Measurements from ENCODE around the gene SLC6A6. TPM values are rescaled to one million over a fixed set of nuclear protein-coding genes. Genes with fewer than 3 reads are reported as not detected.

The SLC6A6 gene
- total RNA-seq, 2 donors from 2014 or later, result 43.1 to 56.5 TPM

- Histone ChIP-seq H3K4me1 (ENCODE audit: control insufficient read depth, insufficient read depth, low read length) (no peaks in the 10 kb centered on the region), H3K4me3 (ENCODE audit: low read length) (no peak overlapping the region), H3K9me3 (ENCODE audit: control insufficient read depth, low read length) (no peaks in the 10 kb centered on the region), H3K27me3 (ENCODE audit: control insufficient read depth, insufficient read depth, low read length, poor library complexity, severe bottlenecking) (no peaks in the 10 kb centered on the region), H3K9ac (ENCODE audit: extremely low read depth, low read length, poor library complexity, severe bottlenecking) (no peak overlapping the region), H3K36me3 (ENCODE audit: control insufficient read depth, insufficient read depth, low read length) (no peaks in the 10 kb centered on the region), H3K27ac (ENCODE audit: low read depth, low read length) (no peak overlapping the region)
- TF ChIP-seq CTCF (conservative IDR thresholded peaks at IDR 0.05), result no peak
- Mint-ChIP-seq H3K4me3 (no peak overlapping the region), H3K36me3 (ENCODE audit: low read depth) (peaks cover 3% of the 10 kb centered on the region), H3K27ac (no peak overlapping the region), H3K4me1 (peaks cover 2% of the 10 kb centered on the region), H3K9me3 (no peaks in the 10 kb centered on the region), H3K27me3 (ENCODE audit: insufficient read depth) (peaks cover 3% of the 10 kb centered on the region)
- 90 to 92% methylated on average over 14 to 17 of the region's 17 CpGs for WGBS, 2 experiments (ENCODE audit: insufficient coverage in 1 of 2, insufficient read length in 1 of 2)
- no peak for DNase-seq
Observed at GRCh38 chr3:14494279-14494972, 92.0 kb downstream of the SLC6A6 start.

- Mint-ChIP-seq H3K27ac (no peak overlapping the region), H3K27me3 (ENCODE audit: insufficient read depth) (peaks cover 4% of the 10 kb centered on the region), H3K4me1 (peaks cover 2% of the 10 kb centered on the region), H3K9me3 (no peaks in the 10 kb centered on the region), H3K36me3 (ENCODE audit: low read depth) (peaks cover 1% of the 10 kb centered on the region), H3K4me3 (no peak overlapping the region)
- no peak for TF ChIP-seq CTCF (conservative IDR thresholded peaks at IDR 0.05)
- no peaks in the 10 kb centered on the region for H3K27me3 ChIP-seq (ENCODE audit: control insufficient read depth, insufficient read depth, low read length, poor library complexity, severe bottlenecking)
- H3K4me3 ChIP-seq (ENCODE audit: low read length), result no peak overlapping the region
- no peaks in the 10 kb centered on the region for H3K4me1 ChIP-seq (ENCODE audit: control insufficient read depth, insufficient read depth, low read length)
- H3K27ac ChIP-seq (ENCODE audit: low read depth, low read length), result no peak overlapping the region
- no peaks in the 10 kb centered on the region for H3K9me3 ChIP-seq (ENCODE audit: control insufficient read depth, low read length)
- no peaks in the 10 kb centered on the region for H3K36me3 ChIP-seq (ENCODE audit: control insufficient read depth, insufficient read depth, low read length)
- DNase-seq, result no peak
- no peak overlapping the region for H3K9ac ChIP-seq (ENCODE audit: extremely low read depth, low read length, poor library complexity, severe bottlenecking)
- WGBS, 2 experiments (ENCODE audit: insufficient coverage in 1 of 2, insufficient read length in 1 of 2), result 83 to 89% methylated on average over 2 to 5 of the region's 5 CpGs
Observed at GRCh38 chr3:14494973-14495300, 92.5 kb downstream of the SLC6A6 start.

- H3K4me1 ChIP-seq (ENCODE audit: control insufficient read depth, insufficient read depth, low read length), result no peaks in the 10 kb centered on the region
- no peak overlapping the region for H3K27ac ChIP-seq (ENCODE audit: low read depth, low read length)
- H3K27me3 ChIP-seq (ENCODE audit: control insufficient read depth, insufficient read depth, low read length, poor library complexity, severe bottlenecking), result no peaks in the 10 kb centered on the region
- H3K36me3 Mint-ChIP-seq (ENCODE audit: low read depth), result no peaks in the 10 kb centered on the region
- no peak overlapping the region for H3K4me3 Mint-ChIP-seq
- H3K9me3 ChIP-seq (ENCODE audit: control insufficient read depth, low read length), result no peaks in the 10 kb centered on the region
- WGBS, 2 experiments (ENCODE audit: insufficient coverage in 1 of 2, insufficient read length in 1 of 2), result 94 to 98% methylated on average over 8 to 9 of the region's 9 CpGs
- H3K27ac Mint-ChIP-seq, result no peak overlapping the region
- no peaks in the 10 kb centered on the region for H3K9me3 Mint-ChIP-seq
- no peak for DNase-seq
- no peak for TF ChIP-seq CTCF (conservative IDR thresholded peaks at IDR 0.05)
- no peaks in the 10 kb centered on the region for H3K36me3 ChIP-seq (ENCODE audit: control insufficient read depth, insufficient read depth, low read length)
- no peak overlapping the region for H3K9ac ChIP-seq (ENCODE audit: extremely low read depth, low read length, poor library complexity, severe bottlenecking)
- H3K4me3 ChIP-seq (ENCODE audit: low read length), result no peak overlapping the region
- peaks cover 2% of the 10 kb centered on the region for H3K4me1 Mint-ChIP-seq
- H3K27me3 Mint-ChIP-seq (ENCODE audit: insufficient read depth), result peaks cover 5% of the 10 kb centered on the region
Observed at GRCh38 chr3:14496351-14496750, 93.9 kb downstream of the SLC6A6 start.

Data from endodermal cell (in vitro differentiated cells).